GM12875 (cell line): Measurements from ENCODE around the gene TBL1X.

Source experiments
- H3K4me3 ChIP-seq: one replicate; pipeline ENCODE4 v1.5.1; 2011; ENCODE audit warnings: low read depth, low read length, control low read depth
- TF ChIP-seq, protein P1 (sequence below): IDR thresholded peaks from 2 replicates; pipeline ENCODE4 v1.5.1; 2011; ENCODE audit warnings: low read depth, mild to moderate bottlenecking, control low read depth, inconsistent platforms, low read length, moderate library complexity, borderline replicate concordance; ENCODE audit not compliant: insufficient read depth

Gene TBL1X

GRCh38 chrX:9746148-9746888 is 281.5 kb downstream of the TBL1X start:
- H3K4me3 ChIP-seq, result no peak overlapping the region
- TF ChIP-seq, protein P1, sequence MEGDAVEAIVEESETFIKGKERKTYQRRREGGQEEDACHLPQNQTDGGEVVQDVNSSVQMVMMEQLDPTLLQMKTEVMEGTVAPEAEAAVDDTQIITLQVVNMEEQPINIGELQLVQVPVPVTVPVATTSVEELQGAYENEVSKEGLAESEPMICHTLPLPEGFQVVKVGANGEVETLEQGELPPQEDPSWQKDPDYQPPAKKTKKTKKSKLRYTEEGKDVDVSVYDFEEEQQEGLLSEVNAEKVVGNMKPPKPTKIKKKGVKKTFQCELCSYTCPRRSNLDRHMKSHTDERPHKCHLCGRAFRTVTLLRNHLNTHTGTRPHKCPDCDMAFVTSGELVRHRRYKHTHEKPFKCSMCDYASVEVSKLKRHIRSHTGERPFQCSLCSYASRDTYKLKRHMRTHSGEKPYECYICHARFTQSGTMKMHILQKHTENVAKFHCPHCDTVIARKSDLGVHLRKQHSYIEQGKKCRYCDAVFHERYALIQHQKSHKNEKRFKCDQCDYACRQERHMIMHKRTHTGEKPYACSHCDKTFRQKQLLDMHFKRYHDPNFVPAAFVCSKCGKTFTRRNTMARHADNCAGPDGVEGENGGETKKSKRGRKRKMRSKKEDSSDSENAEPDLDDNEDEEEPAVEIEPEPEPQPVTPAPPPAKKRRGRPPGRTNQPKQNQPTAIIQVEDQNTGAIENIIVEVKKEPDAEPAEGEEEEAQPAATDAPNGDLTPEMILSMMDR, result no peak

- H3K4me3 ChIP-seq, result no peak overlapping the region
- TF ChIP-seq, protein P1, result no peak
Measured at GRCh38 chrX:9747644-9748043, 282.8 kb downstream of the TBL1X start.

- TF ChIP-seq, protein P1, result no peak
- H3K4me3 ChIP-seq, result no peak overlapping the region
Measured at GRCh38 chrX:9749146-9749692, 284.4 kb downstream of the TBL1X start.

DNA sequence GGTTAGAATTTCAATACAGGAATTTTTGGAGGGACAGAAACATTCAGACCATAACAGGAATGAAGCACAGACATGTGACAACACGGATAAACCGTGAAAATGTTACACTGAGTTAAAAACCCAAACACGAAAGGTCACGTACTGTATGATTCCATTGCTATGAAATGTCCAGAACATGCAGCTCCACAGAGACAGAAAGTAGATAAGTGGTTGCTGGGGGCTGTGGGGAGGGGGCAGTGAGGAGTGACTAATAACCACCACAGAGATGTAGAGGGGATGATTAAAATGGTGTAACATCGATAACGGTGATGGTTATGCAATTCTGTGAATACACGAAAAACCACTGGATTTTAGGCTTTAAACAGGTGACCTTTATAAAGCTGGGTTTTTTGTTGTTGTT is 292.5 kb downstream of the TBL1X start:
- TF ChIP-seq, protein P1, result no peak
- H3K4me3 ChIP-seq, result no peak overlapping the region

- TF ChIP-seq, protein P1, result no peak
- no peak overlapping the region for H3K4me3 ChIP-seq
Measured at GRCh38 chrX:9758021-9758638, 293.3 kb downstream of the TBL1X start.

GRCh38 chrX:9759337-9759736 is 294.5 kb downstream of the TBL1X start:
- TF ChIP-seq, protein P1, result no peak
- no peak overlapping the region for H3K4me3 ChIP-seq

GRCh38 chrX:9765072-9765736 is 300.3 kb downstream of the TBL1X start:
- H3K4me3 ChIP-seq, result no peak overlapping the region
- TF ChIP-seq, protein P1, result no peak
